ENCODE measurements around the gene FIP1L1.
"Not testable (repeated sequence)": the region's sequence is repeated elsewhere in the genome, so short reads cannot be mapped to it uniquely, and the experiment has no call there.

FIP1L1 gene

GRCh38 chr4:53380221-53380620 lies 2.8 kb downstream of the FIP1L1 start:
- no peak for DNase-seq

DNA sequence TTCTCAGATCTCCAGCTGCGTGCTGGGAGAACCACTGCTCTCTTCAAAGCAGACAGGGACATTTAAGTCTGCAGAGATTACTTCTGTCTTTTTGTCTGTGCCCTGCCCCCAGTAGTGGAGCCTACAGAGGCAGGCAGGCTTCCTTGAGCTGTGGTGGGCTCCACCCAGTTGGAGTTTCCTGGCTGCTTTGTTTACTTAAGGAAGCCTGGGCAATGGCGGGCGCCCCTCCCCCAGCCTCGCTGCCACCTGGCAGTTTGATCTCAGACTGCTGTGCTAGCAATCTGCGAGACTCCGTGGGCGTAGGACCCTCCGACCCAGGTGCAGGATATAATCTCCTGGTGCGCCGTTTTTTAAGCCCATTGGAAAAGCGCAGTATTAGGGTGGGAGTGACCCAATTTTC lies 32.0 kb downstream of the FIP1L1 start:
- not testable (repeated sequence) for DNase-seq

DNA sequence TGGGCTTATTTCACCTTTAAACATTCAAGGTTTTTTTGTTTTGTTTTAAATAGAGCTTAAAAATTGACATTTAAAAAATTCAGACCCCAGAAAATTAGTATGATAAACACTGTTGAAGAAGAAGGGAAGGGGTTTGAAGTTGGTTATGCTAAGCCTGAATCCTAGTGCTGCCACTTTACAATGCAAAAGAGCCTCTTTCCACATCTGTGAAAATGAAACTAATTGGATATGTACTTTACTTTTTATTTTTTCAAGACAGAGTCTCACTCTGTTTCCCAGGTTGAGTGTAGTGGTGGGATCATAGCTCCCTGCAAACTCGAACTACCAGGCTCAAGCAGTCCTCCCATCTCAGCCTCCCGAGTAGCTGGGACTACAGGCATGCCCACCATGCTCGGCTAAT lies 41.8 kb downstream of the FIP1L1 start:
- DNase-seq: no peak

DNA sequence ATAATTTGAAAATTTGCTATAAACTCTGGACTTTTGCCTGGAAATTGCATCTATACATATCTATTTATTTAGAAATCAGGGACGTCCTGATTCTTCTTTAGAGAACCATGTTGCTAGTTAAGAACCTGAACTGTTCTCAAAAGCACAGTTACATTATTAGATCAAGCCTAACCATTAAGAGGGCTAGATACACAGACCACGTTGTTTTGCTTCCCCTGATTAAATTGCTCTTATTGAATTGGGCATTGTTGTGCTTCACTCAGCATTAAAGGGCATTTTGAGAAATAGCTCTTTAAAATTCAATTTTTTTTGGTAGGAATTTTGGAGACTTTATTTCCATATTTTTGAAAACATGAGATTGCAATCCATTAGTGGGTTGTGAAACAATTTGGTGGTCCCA lies 44.4 kb downstream of the FIP1L1 start:
- DNase-seq: no peak

- no peak for DNase-seq
These were observed 44.9 kb downstream of the FIP1L1 start for GRCh38 chr4:53422367-53422766.

DNA sequence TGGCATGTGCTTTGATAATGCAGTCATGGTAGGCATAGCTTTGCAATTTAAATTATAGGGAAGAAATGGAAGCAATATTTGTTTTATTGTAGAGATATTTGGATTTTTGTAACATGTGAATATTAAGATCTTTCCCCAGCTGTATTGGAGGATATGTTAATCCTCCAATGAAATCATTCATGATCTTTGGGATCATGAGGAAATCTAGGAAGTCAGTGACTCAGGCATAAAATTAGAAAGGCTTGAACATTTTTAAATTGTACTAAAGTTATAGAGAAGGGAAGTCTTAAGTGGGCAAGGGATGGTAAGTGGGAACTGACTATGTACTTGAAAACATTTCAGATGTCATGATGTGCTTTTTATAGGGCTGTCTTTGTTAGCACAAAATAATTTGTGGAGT lies 46.8 kb downstream of the FIP1L1 start:
- no peak for DNase-seq

DNA sequence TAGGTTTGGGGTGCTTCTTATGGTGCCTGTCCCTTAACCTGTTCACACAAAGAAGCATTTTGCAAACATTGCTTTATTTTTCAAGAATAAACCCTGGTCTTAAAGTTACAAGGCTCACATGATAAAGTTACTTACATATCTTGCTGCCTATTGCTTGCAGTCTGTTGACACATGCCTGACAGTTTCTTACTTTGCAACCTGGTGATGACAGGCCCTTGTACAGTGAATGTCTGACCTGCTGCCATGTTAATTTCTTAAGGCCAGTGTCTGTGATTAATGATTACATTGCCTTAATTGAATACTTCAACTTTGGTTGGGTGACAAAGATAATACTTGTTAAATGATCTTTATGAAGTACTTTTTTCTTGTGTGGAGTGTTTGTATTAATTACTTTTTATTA lies 49.9 kb downstream of the FIP1L1 start:
- no peak for DNase-seq

GRCh38 chr4:53431052-53431451 lies 53.6 kb downstream of the FIP1L1 start:
- no peak for DNase-seq

- DNase-seq: no peak
These were observed 55.3 kb downstream of the FIP1L1 start for GRCh38 chr4:53432528-53433424.

GRCh38 chr4:53436251-53436650 lies 58.8 kb downstream of the FIP1L1 start:
- DNase-seq: peak in 3 of 4 experiments; percentile 5 to 35 (median 28)

DNA sequence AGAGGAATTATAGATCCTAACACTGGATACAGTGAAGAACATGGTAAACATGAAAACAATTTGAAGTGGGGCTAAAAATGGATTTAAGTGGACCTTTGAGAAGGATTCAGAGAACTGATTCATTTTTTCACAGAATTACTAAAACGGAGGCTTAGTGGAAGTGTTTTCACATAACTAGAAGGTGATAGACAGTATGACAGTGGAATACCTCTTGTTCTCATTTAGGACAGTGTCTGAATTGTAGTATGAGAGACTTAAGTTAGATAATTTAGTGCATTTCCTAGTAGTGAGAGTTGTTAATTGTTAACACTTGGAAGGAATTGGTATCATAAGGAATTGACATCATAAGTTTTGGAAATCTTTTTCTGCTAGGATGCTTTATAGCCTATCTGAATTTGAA lies 64.1 kb downstream of the FIP1L1 start:
- no peak for DNase-seq

DNA sequence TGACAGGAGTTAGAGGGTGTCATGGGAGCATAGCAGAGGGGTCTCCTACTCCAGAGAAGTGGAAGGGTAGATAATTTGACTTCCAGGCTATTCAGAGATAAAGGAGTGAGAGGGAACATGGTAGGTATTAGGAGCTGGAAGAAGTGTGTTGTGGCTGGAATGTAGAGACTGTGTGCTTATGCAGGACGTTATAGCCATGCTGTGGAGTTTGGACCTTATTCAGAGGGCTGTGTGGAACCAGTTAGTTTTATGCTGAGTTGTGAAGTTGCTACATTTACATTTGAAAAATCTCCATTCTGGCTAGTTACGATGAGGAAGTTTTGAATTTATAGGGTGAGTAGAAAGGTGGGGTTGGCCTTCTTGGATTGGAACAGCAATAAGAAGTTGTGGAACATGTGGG lies 67.5 kb downstream of the FIP1L1 start:
- no peak for DNase-seq

- no peak for DNase-seq
These were observed 73.3 kb downstream of the FIP1L1 start for GRCh38 chr4:53450773-53451172.

DNA sequence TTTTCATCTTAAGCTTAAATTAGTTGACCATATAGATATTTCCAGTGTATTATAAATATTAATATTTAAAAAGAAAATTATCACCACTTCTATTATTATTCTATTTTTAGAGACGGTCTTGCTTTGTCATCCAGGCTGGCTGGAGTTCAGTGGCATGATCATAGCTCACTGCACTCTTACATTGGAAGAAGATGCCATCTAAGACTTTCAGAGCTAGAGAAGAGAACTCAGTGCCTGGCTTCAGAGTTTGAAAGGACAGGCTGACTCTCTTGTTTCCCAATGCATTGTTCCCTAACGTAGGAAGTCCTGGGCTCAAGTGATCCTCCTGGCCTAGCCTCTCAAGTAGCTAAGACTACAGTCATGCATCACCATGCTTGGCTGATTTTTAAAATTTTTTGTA lies 75.9 kb downstream of the FIP1L1 start:
- no peak for DNase-seq

DNA sequence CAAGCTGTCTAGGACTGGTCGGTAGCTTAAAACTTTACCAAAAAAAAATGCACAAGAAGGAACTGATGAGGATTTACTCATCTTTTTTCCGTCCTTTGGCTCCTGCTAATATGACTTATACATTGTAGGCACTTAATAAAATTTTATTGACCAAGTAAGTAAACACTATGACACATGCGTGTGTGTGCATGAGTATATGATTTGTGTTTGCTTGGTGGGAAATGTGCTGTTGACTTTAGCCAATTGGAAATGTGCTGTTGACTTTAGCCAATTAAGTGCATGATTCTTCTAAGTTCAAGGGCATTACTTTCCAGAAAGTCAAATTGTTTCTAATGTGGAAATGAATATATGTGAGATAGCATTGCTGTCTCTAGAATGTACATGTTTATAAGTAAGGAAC lies 78.3 kb downstream of the FIP1L1 start:
- no peak for DNase-seq

DNA sequence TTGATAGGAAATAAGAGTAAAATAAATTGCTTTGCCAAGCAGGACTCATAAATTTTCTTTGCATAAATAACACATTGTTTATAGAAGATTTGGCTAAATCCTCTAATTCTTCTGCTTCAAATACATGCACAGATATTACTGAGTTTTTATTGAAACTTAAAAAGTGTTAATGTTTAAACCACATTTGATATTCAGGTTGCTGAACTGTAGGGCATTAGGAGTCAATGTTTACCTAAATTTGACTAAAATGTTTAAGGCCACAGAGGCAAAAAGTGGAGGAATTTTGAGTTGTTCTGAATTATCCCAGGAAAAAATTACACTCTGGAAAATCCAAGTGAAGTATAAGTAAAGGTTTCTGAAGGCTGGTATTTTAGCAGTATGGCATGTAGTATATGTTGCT lies 78.7 kb downstream of the FIP1L1 start:
- DNase-seq: no peak

DNA sequence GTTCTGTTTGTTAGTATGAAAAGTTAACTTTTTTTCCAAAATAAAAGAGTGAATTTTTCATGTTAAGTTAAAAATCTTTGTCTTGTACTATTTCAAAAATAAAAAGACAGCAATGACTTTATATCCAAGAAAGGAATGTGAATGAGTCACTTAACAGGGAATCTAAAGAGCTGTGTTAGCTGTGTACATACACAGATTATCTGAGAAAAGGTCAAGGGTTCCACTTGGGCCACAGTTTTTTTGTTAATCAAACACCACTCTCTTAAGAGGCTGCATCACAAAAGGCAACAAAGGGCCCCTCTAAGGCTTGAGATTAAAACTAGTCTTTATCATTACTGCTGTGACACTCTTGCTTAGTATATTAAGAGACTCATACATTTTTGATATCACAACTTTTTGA lies 82.1 kb downstream of the FIP1L1 start:
- DNase-seq: no peak

DNA sequence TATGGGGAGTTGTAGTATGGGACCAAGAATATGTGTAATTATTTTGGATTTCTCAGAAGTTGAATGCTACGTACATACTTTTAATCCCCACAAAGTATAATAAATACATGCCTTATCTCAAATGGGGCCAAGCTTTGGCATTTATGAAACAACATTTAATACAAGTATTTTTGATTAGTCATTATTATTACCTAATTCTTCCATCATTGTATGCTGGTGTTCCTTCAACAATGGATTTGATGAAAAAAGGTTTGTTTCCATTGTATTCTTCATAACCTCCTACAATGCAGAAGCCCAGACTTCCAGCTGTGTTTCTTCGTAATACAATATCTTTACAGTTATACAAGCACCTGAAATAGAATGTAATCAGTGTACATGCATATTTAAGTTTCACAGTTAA lies 83.8 kb downstream of the FIP1L1 start:
- DNase-seq: no peak

GRCh38 chr4:53463340-53463739 lies 85.9 kb downstream of the FIP1L1 start:
- no peak for DNase-seq

DNA sequence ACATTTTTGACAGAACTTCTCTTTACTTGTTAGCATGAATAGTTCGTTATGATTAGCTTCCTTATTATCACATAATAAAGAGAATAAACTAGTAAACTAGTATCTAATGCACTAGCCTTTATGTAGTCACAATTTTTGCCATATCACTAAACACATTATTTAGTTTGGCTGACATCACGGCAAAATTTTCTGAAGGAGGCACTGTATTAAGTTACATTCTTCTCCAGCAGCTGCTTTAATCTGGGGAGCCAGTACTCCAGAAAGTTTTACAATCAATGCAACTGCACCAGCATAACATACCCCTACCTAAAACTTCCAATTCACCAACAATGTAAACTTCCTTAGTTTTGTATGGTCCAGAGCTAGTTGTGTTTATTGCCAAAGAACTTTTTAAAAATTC lies 87.8 kb downstream of the FIP1L1 start:
- no peak for DNase-seq

GRCh38 chr4:53465891-53466290 lies 88.5 kb downstream of the FIP1L1 start:
- DNase-seq: no peak

DNA sequence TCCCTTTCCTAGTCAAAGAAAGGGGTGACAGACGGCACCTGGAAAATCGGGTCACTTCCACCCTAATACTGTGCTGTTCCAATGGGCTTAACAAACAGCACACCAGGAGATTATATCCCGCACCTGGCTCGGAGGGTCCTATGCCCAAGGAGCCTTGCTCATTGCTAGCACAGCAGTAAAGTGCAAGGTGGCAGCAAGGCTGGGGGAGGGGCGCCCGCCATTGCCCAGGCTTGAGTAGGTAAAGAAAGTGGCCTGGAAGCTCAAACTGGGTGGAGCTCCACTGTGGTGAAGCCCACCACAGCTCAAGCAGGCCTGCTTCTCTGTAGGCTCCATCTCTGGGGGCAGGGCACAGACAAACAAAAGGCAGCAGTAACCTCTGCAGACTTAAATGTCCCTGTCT lies 89.1 kb downstream of the FIP1L1 start:
- DNase-seq: not testable (repeated sequence)

- no peak for DNase-seq
These were observed 99.0 kb downstream of the FIP1L1 start for GRCh38 chr4:53476232-53477037.

GRCh38 chr4:53477038-53477565 lies 99.7 kb downstream of the FIP1L1 start:
- no peak for DNase-seq

Measured in suppressor macrophage (primary cell).